GM23338 (cell line): Measurements from ENCODE around the gene GK. TPM values are rescaled to one million over a fixed set of nuclear protein-coding genes. Genes with fewer than 3 reads are reported as not detected.

Source experiments
- ATAC-seq: fragments of 200-7000 bp; cut with Tn5 transposase; 3 replicates; pipeline ENCODE4 v1.9.1; 2020
- DNase-seq: peaks from one replicate; pipeline ENCODE4 v3.0.0-alpha.2; 2015; ENCODE audit warnings: low spot score
- H2AFZ ChIP-seq: fragments of 200-600 bp; sonication (generic); 2 replicates; pipeline ENCODE4 v1.8.0; 2016; ENCODE audit warnings: antibody characterized with exemption, mild to moderate bottlenecking, moderate library complexity
- H3F3A ChIP-seq: fragments of 200-600 bp; sonication (generic); replicated peaks from 2 replicates; pipeline ENCODE4 v1.8.0; 2017; ENCODE audit warnings: antibody characterized with exemption, mixed run types, low read depth
- H3K27ac ChIP-seq: fragments of 200-600 bp; sonication (generic); 2 replicates; pipeline ENCODE4 v1.6.1; 2016; ENCODE audit warnings: low read depth
- H3K27me3 ChIP-seq: fragments of 200-600 bp; sonication (generic); 2 replicates; pipeline ENCODE4 v1.8.0; 2016; ENCODE audit warnings: mild to moderate bottlenecking, mixed run types, moderate library complexity; ENCODE audit not compliant: insufficient read depth
- H3K36me3 ChIP-seq: fragments of 200-600 bp; sonication (generic); 2 replicates; pipeline ENCODE4 v1.8.0; 2016; ENCODE audit warnings: mild to moderate bottlenecking; ENCODE audit not compliant: insufficient read depth
- H3K4me1 ChIP-seq: fragments of 200-600 bp; sonication (generic); 2 replicates; pipeline ENCODE4 v1.8.0; 2016; ENCODE audit warnings: mild to moderate bottlenecking, moderate library complexity; ENCODE audit not compliant: insufficient read depth
- H3K4me2 ChIP-seq: fragments of 200-600 bp; sonication (generic); 2 replicates; pipeline ENCODE4 v1.7.1; 2017; ENCODE audit warnings: mixed run types
- H3K4me3 ChIP-seq: fragments of 200-600 bp; sonication (generic); 2 replicates; pipeline ENCODE4 v1.6.1; 2016; ENCODE audit warnings: mixed run types
- H3K79me2 ChIP-seq: fragments of 200-600 bp; sonication (generic); replicated peaks from 2 replicates; pipeline ENCODE4 v1.8.0; 2017; ENCODE audit warnings: mild to moderate bottlenecking; ENCODE audit not compliant: insufficient read depth
- H3K9me2 ChIP-seq: fragments of 200-600 bp; sonication (generic); 2 replicates; pipeline ENCODE4 v1.8.0; 2017; ENCODE audit not compliant: insufficient read depth
- H4K20me1 ChIP-seq: fragments of 200-600 bp; sonication (generic); replicated peaks from 2 replicates; pipeline ENCODE4 v1.8.0; 2017; ENCODE audit warnings: mild to moderate bottlenecking; ENCODE audit not compliant: insufficient read depth
- H3K27ac Mint-ChIP-seq: 2 replicates; pipeline ENCODE4 v1.8.0; 2020; ENCODE audit warnings: inconsistent platforms, mild to moderate bottlenecking, moderate library complexity, mixed read lengths
- H3K27me3 Mint-ChIP-seq: 3 replicates; pipeline ENCODE4 v1.8.0; 2022; ENCODE audit warnings: low read depth, mild to moderate bottlenecking, moderate library complexity, mixed read lengths, inconsistent platforms; ENCODE audit not compliant: insufficient read depth, poor library complexity
- H3K36me3 Mint-ChIP-seq: 3 replicates; pipeline ENCODE4 v1.8.0; 2021; ENCODE audit warnings: low read depth, mild to moderate bottlenecking, inconsistent platforms, moderate library complexity, mixed read lengths
- H3K4me1 Mint-ChIP-seq: 3 replicates; pipeline ENCODE4 v1.8.0; 2020; ENCODE audit warnings: mild to moderate bottlenecking, inconsistent platforms, mixed read lengths
- H3K4me3 Mint-ChIP-seq: 3 replicates; pipeline ENCODE4 v1.8.0; 2021; ENCODE audit warnings: moderate library complexity, mild to moderate bottlenecking, inconsistent platforms, mixed read lengths
- H3K9me3 Mint-ChIP-seq: 3 replicates; pipeline ENCODE4 v1.8.0; 2020; ENCODE audit warnings: moderate library complexity, mild to moderate bottlenecking, inconsistent platforms, mixed read lengths
- CREB1 ChIP-seq: fragments of 250-450 bp; sonication (Bioruptor Pico); IDR thresholded peaks from 2 replicates; pipeline ENCODE4 v1.5.0; 2020; ENCODE audit warnings: low read depth, mild to moderate bottlenecking, moderate library complexity
- ETS1 ChIP-seq: IDR thresholded peaks from 2 replicates; pipeline ENCODE4 v1.6.1; 2016; ENCODE audit warnings: antibody characterized with exemption
- EZH2 ChIP-seq: fragments of 200-600 bp; sonication (generic); IDR thresholded peaks from one replicate; pipeline ENCODE4 v1.8.0; 2017; ENCODE audit warnings: antibody characterized with exemption, mild to moderate bottlenecking, low read depth; ENCODE audit not compliant: unreplicated experiment
- EZH2phosphoT487 ChIP-seq: fragments of 200-600 bp; sonication (generic); IDR thresholded peaks from one replicate; pipeline ENCODE4 v1.8.1; 2018; ENCODE audit warnings: antibody characterized with exemption; ENCODE audit not compliant: unreplicated experiment
- JUNB ChIP-seq: IDR thresholded peaks from one replicate; pipeline ENCODE4 v1.6.1; 2016; ENCODE audit warnings: antibody characterized with exemption; ENCODE audit not compliant: unreplicated experiment
- NANOG ChIP-seq: IDR thresholded peaks from 2 replicates; pipeline ENCODE4 v1.6.1; 2016; ENCODE audit warnings: antibody characterized with exemption, borderline replicate concordance
- POLR2AphosphoS5 ChIP-seq: IDR thresholded peaks from 2 replicates; pipeline ENCODE4 v1.6.1; 2016; ENCODE audit warnings: antibody characterized with exemption, low read depth
- STAT1 ChIP-seq: IDR thresholded peaks from one replicate; pipeline ENCODE4 v1.6.1; 2016; ENCODE audit warnings: antibody characterized with exemption; ENCODE audit not compliant: unreplicated experiment
- ZNF114 ChIP-seq: fragments of 250-450 bp; sonication (Bioruptor Pico); IDR thresholded peaks from 2 replicates; pipeline ENCODE4 v1.5.0; 2020; ENCODE audit warnings: mild to moderate bottlenecking, moderate library complexity
- ZNF331 ChIP-seq: fragments of 250-450 bp; sonication (Bioruptor Pico); IDR thresholded peaks from 2 replicates; pipeline ENCODE4 v1.5.0; 2020; ENCODE audit warnings: low read depth, mild to moderate bottlenecking, moderate library complexity
- polyA plus RNA-seq: library from polyadenylated mRNA; unstranded; fragments of >200 nt; fragmentation: Nextera tagmentation; extraction: Ambion mirVana; gene quantifications from 2 replicates; pipeline ENCODE4 v1.2.1, GENCODE V29; 2016
- total RNA-seq: library from RNA; depleted of rRNA; stranded (reverse); fragments of >200 nt; shearing (Covaris generic); gene quantifications from 2 replicates; pipeline ENCODE4 v1.2.3, GENCODE V29; 2014
- TF ChIP-seq, protein P1 (sequence below): fragments of 250-450 bp; sonication (Bioruptor Pico); IDR thresholded peaks from 2 replicates; pipeline ENCODE4 v1.5.0; 2020; ENCODE audit warnings: mild to moderate bottlenecking, moderate library complexity
- TF ChIP-seq, protein P2 (sequence below): IDR thresholded peaks from one replicate; pipeline ENCODE4 v1.6.1; 2018; ENCODE audit warnings: antibody characterized with exemption; ENCODE audit not compliant: unreplicated experiment

GK gene
- total and polyA plus RNA-seq, 2 experiments from 2014 or later, result 8.4 to 10.8 TPM

DNA sequence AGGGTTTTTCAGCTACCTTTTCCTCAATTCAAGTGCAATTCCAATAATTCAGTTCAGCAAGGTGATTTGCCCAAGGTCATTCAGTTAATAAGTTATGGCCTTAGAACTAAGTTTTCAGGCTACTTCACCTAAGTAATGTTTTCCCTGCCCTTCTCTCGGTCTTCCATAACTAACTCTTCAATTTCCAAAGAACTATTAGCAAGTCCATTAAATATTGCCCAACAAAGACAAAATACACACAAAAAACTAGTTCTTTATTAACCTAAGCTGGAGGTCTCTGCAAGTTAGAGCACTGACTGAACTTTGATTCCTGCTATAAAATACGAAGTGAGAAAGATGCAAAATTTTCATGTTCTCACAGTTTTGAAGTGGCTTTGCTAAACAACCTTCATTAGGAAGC, 26.8 kb upstream of the GK start (continued):
- TF ChIP-seq STAT1, result no peak
- TF ChIP-seq EZH2, result no peak
- TF ChIP-seq JUNB, result no peak

GRCh38 chrX:30627818-30628652, 25.2 kb upstream of the GK start:
- no peak overlapping the region for H3K27ac ChIP-seq
- no peaks in the 10 kb centered on the region for H3K9me2 ChIP-seq
- no peaks in the 10 kb centered on the region for H3K27me3 ChIP-seq
- no peaks in the 10 kb centered on the region for H3K36me3 ChIP-seq
- TF ChIP-seq EZH2phosphoT487, result no peak
- TF ChIP-seq, protein P1, sequence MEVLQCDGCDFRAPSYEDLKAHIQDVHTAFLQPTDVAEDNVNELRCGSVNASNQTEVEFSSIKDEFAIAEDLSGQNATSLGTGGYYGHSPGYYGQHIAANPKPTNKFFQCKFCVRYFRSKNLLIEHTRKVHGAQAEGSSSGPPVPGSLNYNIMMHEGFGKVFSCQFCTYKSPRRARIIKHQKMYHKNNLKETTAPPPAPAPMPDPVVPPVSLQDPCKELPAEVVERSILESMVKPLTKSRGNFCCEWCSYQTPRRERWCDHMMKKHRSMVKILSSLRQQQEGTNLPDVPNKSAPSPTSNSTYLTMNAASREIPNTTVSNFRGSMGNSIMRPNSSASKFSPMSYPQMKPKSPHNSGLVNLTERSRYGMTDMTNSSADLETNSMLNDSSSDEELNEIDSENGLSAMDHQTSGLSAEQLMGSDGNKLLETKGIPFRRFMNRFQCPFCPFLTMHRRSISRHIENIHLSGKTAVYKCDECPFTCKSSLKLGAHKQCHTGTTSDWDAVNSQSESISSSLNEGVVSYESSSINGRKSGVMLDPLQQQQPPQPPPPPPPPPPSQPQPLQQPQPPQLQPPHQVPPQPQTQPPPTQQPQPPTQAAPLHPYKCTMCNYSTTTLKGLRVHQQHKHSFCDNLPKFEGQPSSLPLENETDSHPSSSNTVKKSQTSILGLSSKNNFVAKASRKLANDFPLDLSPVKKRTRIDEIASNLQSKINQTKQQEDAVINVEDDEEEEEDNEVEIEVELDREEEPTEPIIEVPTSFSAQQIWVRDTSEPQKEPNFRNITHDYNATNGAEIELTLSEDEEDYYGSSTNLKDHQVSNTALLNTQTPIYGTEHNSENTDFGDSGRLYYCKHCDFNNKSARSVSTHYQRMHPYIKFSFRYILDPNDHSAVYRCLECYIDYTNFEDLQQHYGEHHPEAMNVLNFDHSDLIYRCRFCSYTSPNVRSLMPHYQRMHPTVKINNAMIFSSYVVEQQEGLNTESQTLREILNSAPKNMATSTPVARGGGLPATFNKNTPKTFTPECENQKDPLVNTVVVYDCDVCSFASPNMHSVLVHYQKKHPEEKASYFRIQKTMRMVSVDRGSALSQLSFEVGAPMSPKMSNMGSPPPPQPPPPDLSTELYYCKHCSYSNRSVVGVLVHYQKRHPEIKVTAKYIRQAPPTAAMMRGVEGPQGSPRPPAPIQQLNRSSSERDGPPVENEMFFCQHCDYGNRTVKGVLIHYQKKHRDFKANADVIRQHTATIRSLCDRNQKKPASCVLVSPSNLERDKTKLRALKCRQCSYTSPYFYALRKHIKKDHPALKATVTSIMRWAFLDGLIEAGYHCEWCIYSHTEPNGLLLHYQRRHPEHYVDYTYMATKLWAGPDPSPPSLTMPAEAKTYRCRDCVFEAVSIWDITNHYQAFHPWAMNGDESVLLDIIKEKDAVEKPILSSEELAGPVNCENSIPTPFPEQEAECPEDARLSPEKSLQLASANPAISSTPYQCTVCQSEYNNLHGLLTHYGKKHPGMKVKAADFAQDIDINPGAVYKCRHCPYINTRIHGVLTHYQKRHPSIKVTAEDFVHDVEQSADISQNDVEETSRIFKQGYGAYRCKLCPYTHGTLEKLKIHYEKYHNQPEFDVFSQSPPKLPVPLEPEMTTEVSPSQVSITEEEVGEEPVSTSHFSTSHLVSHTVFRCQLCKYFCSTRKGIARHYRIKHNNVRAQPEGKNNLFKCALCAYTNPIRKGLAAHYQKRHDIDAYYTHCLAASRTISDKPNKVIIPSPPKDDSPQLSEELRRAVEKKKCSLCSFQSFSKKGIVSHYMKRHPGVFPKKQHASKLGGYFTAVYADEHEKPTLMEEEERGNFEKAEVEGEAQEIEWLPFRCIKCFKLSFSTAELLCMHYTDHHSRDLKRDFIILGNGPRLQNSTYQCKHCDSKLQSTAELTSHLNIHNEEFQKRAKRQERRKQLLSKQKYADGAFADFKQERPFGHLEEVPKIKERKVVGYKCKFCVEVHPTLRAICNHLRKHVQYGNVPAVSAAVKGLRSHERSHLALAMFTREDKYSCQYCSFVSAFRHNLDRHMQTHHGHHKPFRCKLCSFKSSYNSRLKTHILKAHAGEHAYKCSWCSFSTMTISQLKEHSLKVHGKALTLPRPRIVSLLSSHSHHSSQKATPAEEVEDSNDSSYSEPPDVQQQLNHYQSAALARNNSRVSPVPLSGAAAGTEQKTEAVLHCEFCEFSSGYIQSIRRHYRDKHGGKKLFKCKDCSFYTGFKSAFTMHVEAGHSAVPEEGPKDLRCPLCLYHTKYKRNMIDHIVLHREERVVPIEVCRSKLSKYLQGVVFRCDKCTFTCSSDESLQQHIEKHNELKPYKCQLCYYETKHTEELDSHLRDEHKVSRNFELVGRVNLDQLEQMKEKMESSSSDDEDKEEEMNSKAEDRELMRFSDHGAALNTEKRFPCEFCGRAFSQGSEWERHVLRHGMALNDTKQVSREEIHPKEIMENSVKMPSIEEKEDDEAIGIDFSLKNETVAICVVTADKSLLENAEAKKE (CRISPR knock-in tag), result no peak
- TF ChIP-seq CREB1 (CRISPR knock-in tag), result no peak
- TF ChIP-seq JUNB, result no peak
- no peak for TF ChIP-seq ETS1
- no peak for TF ChIP-seq ZNF331 (CRISPR knock-in tag)
- TF ChIP-seq NANOG, result no peak
- no peak for TF ChIP-seq EZH2
- no peak for TF ChIP-seq ZNF114 (CRISPR knock-in tag)
- TF ChIP-seq POLR2AphosphoS5, result no peak
- TF ChIP-seq, protein P2, sequence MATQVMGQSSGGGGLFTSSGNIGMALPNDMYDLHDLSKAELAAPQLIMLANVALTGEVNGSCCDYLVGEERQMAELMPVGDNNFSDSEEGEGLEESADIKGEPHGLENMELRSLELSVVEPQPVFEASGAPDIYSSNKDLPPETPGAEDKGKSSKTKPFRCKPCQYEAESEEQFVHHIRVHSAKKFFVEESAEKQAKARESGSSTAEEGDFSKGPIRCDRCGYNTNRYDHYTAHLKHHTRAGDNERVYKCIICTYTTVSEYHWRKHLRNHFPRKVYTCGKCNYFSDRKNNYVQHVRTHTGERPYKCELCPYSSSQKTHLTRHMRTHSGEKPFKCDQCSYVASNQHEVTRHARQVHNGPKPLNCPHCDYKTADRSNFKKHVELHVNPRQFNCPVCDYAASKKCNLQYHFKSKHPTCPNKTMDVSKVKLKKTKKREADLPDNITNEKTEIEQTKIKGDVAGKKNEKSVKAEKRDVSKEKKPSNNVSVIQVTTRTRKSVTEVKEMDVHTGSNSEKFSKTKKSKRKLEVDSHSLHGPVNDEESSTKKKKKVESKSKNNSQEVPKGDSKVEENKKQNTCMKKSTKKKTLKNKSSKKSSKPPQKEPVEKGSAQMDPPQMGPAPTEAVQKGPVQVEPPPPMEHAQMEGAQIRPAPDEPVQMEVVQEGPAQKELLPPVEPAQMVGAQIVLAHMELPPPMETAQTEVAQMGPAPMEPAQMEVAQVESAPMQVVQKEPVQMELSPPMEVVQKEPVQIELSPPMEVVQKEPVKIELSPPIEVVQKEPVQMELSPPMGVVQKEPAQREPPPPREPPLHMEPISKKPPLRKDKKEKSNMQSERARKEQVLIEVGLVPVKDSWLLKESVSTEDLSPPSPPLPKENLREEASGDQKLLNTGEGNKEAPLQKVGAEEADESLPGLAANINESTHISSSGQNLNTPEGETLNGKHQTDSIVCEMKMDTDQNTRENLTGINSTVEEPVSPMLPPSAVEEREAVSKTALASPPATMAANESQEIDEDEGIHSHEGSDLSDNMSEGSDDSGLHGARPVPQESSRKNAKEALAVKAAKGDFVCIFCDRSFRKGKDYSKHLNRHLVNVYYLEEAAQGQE, result no peak
- H2AFZ ChIP-seq, result no peak overlapping the region
- Mint-ChIP-seq H3K27me3 (no peaks in the 10 kb centered on the region), H3K4me1 (no peaks in the 10 kb centered on the region), H3K36me3 (no peaks in the 10 kb centered on the region), H3K27ac (no peak overlapping the region), H3K4me3 (no peak overlapping the region), H3K9me3 (no peaks in the 10 kb centered on the region)
- no peaks in the 10 kb centered on the region for H3K79me2 ChIP-seq
- H3K4me3 ChIP-seq, result no peak overlapping the region
- H3K4me2 ChIP-seq, result no peak overlapping the region
- H4K20me1 ChIP-seq, result no peaks in the 10 kb centered on the region
- no peaks in the 10 kb centered on the region for H3K4me1 ChIP-seq
- H3F3A ChIP-seq, result no peaks in the 10 kb centered on the region
- ATAC-seq (no peak), DNase-seq (no peak)
